Testis (tissue), 2 donors: ENCODE results near the gene CD8B.
"Not testable (repeated sequence)": the region's sequence is repeated elsewhere in the genome, so short reads cannot be mapped to it uniquely, and the experiment has no call there.

ENCODE experiments used
- CTCF ChIP-seq, 3 experiments: fragments of 450-650 bp in 2 of 3; fragments of 200-600 bp in 1 of 3; sonication (generic) in 1 of 3; IDR thresholded peaks; one replicate each; pipeline ENCODE4 v1.5.1; 2016 to 2019; ENCODE audit warnings: antibody characterized with exemption in 3 of 3, mild to moderate bottlenecking in 2 of 3, moderate library complexity in 1 of 3
- POLR2A ChIP-seq: fragments of 450-650 bp; IDR thresholded peaks from one replicate; pipeline ENCODE4 v1.6.1; 2017; ENCODE audit warnings: antibody characterized with exemption, mild to moderate bottlenecking, moderate library complexity

DNA sequence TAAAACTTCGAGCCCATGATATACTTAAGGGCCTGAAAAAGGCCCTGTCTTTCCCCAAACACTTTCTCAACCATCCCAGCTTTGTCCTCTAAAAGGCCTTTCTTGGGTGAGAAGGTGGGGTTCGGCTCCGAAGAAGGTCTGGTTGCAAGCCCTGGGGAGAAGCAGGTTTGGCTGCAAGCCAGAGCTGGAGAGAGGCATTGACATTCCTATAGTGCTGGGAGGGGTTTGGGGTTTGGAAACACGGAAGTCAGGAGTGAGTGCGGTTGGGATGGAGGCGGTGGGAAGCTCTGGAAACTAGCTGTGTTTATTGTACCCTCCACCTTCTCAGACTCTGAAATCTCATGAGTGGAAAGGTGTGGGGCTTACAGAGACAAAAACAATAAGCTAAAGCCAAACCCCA, 5.7 kb downstream of the CD8B start:
- TF ChIP-seq CTCF (IDR thresholded peaks at IDR 0.05); POLR2A: not testable (repeated sequence)
